Brain microvascular endothelial cell (primary cell): ENCODE measurements around the gene TECPR2.
"Not testable (repeated sequence)": the region's sequence is repeated elsewhere in the genome, so short reads cannot be mapped to it uniquely, and the experiment has no call there.

Source experiments
- DNase-seq: peaks from one replicate; pipeline ENCODE4 v3.0.0-alpha.2; 2020
- H3K27ac ChIP-seq: fragments of 250-450 bp; sonication (Bioruptor Pico); 2 replicates; pipeline ENCODE4 v1.5.1; 2020; ENCODE audit warnings: mild to moderate bottlenecking, moderate library complexity
- H3K27me3 ChIP-seq: fragments of 250-450 bp; sonication (Bioruptor Pico); replicated peaks from 2 replicates; pipeline ENCODE4 v1.5.1; 2020; ENCODE audit warnings: mild to moderate bottlenecking
- H3K36me3 ChIP-seq: fragments of 250-450 bp; sonication (Bioruptor Pico); replicated peaks from 2 replicates; pipeline ENCODE4 v1.5.1; 2020; ENCODE audit warnings: mild to moderate bottlenecking
- H3K4me3 ChIP-seq: 2 replicates; pipeline ENCODE4 v1.5.1; 2011; ENCODE audit warnings: low read depth, mild to moderate bottlenecking, control low read depth, low read length, moderate library complexity
- in situ Hi-C: cut with HindIII; loops from 2 replicates; pipeline ENCODE4 v1.10.0; 2017; ENCODE audit warnings: low sequenced_read_pairs, low pct_ligation_motif_present
- TF ChIP-seq, protein P1 (sequence below): IDR thresholded peaks from 2 replicates; pipeline ENCODE4 v1.5.1; 2011; ENCODE audit warnings: low read depth, mild to moderate bottlenecking, moderate library complexity, low read length, control low read depth, inconsistent platforms; ENCODE audit errors: missing control alignments

The TECPR2 gene

DNA sequence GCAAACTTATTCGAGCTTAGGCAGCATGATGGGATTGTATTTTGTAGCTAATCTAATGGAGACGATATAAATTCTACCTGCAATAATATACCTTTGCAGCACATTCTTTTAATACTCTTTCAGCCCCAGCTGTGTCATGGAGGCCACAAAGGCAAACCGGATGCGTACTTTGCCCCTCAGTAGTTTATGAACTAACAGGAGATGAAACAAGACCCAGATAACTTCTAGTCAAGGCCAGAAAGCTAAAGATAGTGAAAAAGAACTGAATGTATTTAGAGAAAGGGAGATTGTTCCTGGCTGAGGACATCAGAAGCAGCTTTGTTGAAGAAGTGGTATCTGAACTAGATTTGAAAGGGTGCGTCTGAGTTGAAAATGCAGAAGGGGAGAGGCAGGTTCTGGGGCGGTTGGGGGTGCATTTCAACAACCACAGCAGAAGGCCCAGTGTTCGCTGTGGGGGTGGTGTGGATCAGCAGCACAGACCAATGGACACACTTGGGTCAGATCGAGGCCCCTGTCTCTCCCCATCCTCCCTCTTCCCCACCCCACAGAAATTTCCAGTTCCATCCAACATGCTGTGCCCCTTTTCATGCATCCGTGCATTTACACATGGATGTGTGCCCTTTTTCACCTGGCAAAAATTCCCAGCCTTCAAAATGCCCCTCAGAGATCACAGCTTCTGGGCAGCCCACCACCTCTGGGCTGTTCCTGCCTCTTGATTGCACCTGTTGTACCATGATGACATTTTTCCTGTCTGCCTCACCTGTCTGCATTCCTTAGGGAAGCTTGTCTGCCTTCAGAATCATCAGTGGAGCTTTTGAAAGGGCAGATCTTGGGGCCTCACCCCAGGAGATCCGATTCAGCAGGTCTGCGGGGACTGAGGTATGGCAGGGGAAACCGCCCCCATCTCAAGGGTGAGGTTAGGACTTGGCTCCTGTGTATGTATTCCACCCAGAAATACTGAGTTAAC, 41.0 kb upstream of the TECPR2 start:
- TF ChIP-seq, protein P1, sequence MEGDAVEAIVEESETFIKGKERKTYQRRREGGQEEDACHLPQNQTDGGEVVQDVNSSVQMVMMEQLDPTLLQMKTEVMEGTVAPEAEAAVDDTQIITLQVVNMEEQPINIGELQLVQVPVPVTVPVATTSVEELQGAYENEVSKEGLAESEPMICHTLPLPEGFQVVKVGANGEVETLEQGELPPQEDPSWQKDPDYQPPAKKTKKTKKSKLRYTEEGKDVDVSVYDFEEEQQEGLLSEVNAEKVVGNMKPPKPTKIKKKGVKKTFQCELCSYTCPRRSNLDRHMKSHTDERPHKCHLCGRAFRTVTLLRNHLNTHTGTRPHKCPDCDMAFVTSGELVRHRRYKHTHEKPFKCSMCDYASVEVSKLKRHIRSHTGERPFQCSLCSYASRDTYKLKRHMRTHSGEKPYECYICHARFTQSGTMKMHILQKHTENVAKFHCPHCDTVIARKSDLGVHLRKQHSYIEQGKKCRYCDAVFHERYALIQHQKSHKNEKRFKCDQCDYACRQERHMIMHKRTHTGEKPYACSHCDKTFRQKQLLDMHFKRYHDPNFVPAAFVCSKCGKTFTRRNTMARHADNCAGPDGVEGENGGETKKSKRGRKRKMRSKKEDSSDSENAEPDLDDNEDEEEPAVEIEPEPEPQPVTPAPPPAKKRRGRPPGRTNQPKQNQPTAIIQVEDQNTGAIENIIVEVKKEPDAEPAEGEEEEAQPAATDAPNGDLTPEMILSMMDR, result no peak
- in situ Hi-C loops, result no loop called here
- Histone ChIP-seq H3K27ac (no peak overlapping the region), H3K36me3 (no peaks in the 10 kb centered on the region), H3K4me3 (no peak overlapping the region), H3K27me3 (no peaks in the 10 kb centered on the region)
- no peak for DNase-seq

DNA sequence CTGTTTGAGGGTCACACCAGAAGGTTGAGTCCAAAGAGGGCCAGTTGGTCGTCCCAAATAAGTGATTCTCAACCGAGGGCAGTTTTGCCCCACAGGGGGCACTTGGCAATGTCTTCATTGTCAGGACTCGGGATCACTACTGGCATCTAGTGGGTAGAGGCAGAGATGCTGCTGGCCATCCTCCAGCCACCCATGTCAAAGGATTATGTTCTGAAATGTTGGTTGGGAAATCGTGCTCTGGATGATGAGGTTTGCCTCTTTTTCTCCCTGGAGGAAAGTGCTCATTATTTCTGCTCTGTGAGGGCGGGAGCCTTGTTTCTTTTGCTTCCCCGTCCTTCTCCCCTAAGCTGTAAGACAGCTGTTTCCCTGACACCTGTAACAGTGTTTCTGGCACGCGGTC, 39.6 kb upstream of the TECPR2 start:
- TF ChIP-seq, protein P1, result peak; percentile 77
- in situ Hi-C loops, result no loop called here
- no peaks in the 10 kb centered on the region for H3K36me3 ChIP-seq
- H3K27me3 ChIP-seq, result no peaks in the 10 kb centered on the region
- no peak overlapping the region for H3K27ac ChIP-seq
- no peak overlapping the region for H3K4me3 ChIP-seq
- DNase-seq, result peak; percentile 79

DNA sequence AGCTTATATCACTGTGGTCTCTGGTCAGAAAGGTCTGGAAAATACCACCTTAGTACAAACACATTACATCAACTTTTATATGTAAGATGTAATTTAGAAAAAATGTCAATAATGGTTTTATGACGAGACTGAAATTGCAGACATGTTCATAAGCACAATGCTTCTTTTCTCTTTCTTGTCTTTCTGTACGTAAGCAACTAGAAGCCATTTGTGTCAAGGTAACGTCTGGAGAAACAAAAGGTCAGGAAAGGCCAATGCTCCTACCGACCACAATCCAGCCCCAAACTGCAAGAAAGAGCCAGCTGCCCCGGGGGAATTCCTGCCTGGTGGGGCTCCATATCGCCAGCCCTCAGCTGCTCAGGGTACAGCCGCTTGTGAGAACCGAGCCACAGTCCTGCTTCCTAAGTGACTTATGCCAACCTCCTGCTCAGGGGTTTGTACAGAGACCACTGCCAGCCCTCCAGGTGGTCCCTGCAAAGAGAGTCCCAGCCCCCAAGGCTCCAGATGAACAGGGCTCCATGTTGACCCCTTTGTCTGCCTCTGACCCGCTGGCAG, 36.9 kb upstream of the TECPR2 start:
- no peak for DNase-seq
- Histone ChIP-seq H3K4me3 (no peak overlapping the region), H3K27me3 (no peaks in the 10 kb centered on the region), H3K36me3 (no peaks in the 10 kb centered on the region), H3K27ac (no peak overlapping the region)
- in situ Hi-C loops, result no loop called here
- TF ChIP-seq, protein P1, result no peak

DNA sequence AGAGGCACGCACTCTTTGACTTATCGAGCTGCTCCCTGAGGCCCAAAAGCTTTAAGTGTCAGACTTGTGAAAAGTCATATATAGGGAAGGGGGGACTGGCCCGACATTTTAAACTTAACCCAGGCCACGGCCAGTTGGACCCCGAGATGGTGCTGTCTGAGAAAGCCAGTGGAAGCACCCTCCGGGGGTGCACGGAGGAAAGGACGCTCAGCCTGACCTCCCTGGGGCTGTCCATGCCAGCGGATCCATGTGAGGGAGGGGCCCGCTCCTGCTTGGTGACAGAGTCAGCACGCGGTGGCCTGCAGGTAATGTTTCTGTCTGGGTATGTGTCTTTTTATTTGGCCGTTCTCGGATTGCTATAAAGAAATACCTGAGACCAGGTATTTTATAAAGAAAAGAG, 36.2 kb upstream of the TECPR2 start:
- H3K27ac ChIP-seq, result no peak overlapping the region
- DNase-seq, result no peak

DNA sequence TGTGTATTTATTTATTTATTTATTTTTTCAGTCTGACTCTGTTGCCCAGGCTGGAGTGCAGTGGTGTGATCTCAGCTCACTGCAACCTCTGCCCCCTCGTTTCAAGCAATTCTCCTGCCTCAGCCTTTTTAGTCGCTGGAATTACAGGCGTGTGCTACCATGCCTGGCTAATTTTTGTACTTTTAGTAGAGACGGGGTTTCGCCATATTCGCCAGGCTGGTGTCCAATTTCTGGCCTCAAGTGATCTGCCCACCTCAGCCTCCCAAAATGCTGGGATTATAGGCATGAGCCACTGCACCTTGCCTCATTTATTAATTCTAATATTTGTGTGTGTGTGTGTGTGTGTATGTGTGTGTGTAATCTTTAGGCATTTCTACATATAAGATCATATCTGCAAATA, 33.4 kb upstream of the TECPR2 start:
- H3K4me3 ChIP-seq, H3K27me3 ChIP-seq, DNase-seq, H3K36me3 ChIP-seq, H3K27ac ChIP-seq, in situ Hi-C loops: not testable (repeated sequence)

More for the DNA sequence above, 36.2 kb upstream of the TECPR2 start:
- Histone ChIP-seq H3K4me3 (no peak overlapping the region), H3K27me3 (no peaks in the 10 kb centered on the region), H3K36me3 (no peaks in the 10 kb centered on the region)
- TF ChIP-seq, protein P1, result no peak
- in situ Hi-C loops, result no loop called here

DNA sequence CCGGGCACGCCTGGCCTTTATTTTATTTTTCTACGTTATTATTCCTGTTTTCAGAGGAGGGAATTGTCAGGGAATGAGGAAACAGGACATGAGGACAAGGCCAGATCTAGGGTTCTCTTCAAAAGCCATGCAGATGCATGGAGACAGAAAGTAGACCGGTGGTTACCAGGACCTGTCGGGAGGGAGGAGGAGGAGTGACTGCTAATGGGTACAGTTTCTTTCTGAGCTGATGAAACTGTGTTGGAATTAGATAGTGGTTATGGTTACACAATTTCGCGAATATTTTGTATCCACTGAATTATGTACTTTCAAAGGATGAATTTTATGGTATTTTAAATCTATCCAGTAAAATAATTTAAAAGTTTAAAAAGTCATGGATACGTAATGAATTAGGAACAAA, 31.9 kb upstream of the TECPR2 start:
- in situ Hi-C loops, result no loop called here
- Histone ChIP-seq H3K27me3 (no peaks in the 10 kb centered on the region), H3K36me3 (peaks cover 16% of the 10 kb centered on the region), H3K27ac (no peak overlapping the region), H3K4me3 (no peak overlapping the region)
- no peak for DNase-seq
- TF ChIP-seq, protein P1, result no peak
